GM04504 (cell line): ENCODE measurements around the gene ANKRD6.

Experiments
- DNase-seq: peaks from one replicate; pipeline ENCODE4 v3.0.0-alpha.2; 2012; ENCODE audit warnings: low read depth

Gene ANKRD6

DNA sequence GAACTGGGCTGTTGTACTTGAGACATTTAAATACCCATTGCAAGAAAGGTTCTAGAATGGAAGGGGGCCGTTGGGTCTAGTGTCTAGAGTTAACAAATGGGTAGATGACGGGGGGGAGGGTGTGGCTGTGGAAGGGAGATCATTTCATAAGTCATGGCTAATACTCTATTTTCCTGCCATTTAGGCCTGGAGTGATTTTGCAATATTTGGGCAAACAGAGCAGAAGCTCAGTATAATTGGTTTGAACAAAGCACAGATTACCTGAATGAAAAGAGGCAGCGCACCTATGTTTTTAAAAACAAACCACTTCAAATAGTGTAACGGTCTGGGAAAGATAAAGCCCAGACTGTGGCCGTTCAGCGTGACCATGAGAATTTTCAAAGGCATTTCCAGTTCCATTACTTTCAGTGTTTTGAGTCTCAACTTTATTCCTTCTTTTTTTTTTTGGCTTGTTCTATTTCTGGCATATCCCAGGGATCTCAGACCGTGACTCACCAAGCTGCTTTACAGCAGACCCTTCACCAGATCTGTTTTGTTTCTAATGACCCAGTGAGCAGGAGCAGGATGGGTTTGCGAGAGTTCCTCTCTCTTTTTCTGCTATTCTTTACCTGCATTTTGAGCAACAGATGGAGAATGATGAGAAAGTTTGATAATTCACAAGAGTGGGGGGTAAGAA lies 131.9 kb downstream of the ANKRD6 start:
- no peak for DNase-seq

- no peak for DNase-seq
These were observed 133.3 kb downstream of the ANKRD6 start for GRCh38 chr6:89566008-89566800.

GRCh38 chr6:89566930-89567629 lies 134.1 kb downstream of the ANKRD6 start:
- no peak for DNase-seq

DNA sequence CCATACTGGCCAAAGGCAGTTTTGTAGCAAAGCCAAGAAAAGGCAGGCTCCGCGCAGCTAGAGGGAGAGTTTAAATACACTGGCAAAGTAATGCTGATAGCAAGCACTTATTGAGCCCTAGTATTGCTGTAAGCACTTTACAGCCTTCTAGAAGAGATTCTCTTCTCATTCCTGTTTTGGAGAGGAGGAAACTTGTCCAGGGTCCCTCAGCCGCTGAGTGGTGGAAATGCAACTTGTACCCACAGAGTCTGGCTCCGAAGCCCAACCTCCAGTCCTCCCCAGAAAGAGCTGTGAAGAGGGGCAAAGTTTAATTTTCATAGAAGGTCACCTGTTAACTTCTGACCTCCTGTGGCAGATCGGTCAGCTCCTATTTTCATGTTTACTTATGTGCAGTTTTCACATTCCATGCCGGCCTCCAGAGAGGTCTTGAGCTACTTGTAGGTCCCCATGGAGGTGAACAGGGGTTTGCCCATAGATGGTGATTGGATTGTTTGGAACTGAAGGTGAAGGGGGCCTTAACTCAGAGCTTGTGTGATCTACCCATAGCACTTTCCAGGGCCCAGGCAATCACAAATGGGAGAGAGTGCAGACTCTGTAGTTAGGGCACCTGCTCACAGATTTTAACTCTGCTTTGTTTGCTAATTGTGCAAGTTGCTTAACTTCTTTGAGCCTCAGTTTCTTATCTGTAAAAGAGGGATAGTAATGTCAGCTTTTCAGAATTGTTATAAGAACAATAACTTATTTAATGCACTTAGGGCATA lies 134.9 kb downstream of the ANKRD6 start:
- no peak for DNase-seq

- no peak for DNase-seq
These were observed 142.1 kb downstream of the ANKRD6 start for GRCh38 chr6:89574910-89575561.

- DNase-seq: no peak
These were observed 142.6 kb downstream of the ANKRD6 start for GRCh38 chr6:89575562-89575960.

DNA sequence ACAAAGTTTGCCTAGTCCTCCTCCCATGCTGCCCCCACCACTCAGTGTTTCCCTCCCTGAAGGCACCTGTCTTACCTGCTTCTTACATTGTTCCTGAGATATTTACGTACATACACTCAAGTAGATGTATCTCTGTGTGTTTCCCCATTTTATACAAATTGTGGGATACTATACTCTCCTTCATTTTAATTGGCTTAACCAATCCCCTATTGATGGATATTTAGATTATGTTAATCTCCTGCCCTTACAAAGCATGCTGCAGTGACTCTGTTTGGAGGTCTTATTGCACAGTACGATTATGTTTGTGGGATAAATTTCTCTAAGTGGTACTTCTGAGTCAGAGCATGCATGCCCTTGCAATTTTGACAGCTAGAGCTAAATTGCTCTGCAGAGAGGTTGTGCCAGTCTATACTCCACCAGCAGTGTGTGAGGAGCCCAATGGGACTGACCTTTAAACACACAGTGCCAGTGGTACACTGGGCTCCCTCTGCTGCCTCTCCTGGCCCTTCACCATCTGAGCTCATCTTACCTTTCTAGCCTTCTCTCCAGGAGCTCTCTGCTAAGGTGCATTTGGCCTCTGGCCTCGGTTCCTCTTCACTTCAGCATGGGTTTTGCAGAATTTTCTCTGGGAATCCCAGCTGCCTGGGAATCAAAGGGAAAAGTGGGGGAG lies 148.2 kb downstream of the ANKRD6 start:
- no peak for DNase-seq

- DNase-seq: no peak
These were observed 148.7 kb downstream of the ANKRD6 start for GRCh38 chr6:89581689-89582088.

GRCh38 chr6:89582669-89583325 lies 149.8 kb downstream of the ANKRD6 start:
- DNase-seq: no peak

DNA sequence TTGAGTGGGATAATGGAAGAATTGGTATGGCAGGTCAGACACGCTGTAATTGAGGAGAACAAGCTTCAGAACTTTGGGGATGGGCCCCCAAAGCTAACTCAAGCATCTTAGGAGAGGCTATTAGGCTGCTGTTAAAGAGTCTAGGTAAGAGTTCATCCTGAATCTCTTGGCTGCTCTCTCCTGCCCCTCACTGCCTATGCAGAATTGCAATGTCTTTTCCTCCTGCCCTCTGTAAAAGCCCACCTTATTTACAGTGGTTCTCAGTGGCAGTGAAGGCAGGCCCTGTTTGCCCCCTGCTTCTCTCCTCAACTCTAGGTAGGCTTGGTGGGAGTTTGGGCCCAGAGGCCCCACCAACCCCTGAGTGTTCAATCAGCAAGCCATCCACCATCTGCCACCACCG lies 150.6 kb downstream of the ANKRD6 start:
- DNase-seq: no peak

- DNase-seq: no peak
These were observed 151.6 kb downstream of the ANKRD6 start for GRCh38 chr6:89584539-89584938.

DNA sequence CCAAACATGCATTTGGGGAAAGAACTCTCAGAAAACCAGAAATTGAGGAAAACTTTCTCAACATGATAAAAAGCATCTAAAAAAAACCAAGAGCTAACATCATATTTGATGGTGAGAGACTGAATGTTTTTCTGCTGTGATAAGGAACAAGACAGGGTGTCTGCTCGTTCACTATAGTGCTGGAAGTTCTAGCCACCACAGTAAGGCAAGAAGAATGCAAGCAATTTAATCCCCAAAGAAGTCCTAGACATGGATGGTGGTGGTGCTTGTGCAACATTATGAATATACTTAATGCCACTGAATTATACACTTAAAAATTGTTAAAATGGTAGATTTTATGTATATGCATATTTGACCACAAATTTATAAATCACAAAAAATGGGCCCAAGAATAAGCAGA lies 152.2 kb downstream of the ANKRD6 start:
- DNase-seq: no peak

GRCh38 chr6:89589297-89590025 lies 156.5 kb downstream of the ANKRD6 start:
- no peak for DNase-seq

DNA sequence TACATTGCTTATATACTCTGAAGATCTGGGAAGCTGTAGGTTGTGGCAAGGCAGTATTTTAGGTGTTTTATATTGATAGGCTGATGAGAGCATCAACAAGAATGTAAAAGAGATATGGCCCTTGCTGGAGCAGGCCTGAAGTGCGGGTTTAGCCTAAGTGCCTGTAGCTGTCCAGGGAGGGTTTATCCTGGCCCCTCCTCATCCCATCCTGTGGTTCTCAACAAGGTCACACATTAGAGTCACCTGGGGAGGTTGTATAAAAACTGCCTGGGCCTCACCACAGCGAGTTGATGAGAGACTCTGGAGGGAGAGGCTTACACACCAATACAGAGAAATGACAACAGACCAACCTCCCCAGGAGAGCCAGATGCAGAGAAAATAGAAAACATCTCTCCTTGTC lies 157.2 kb downstream of the ANKRD6 start:
- no peak for DNase-seq

GRCh38 chr6:89591745-89592144 lies 158.8 kb downstream of the ANKRD6 start:
- DNase-seq: no peak

GRCh38 chr6:89596056-89596455 lies 163.1 kb downstream of the ANKRD6 start:
- DNase-seq: no peak

DNA sequence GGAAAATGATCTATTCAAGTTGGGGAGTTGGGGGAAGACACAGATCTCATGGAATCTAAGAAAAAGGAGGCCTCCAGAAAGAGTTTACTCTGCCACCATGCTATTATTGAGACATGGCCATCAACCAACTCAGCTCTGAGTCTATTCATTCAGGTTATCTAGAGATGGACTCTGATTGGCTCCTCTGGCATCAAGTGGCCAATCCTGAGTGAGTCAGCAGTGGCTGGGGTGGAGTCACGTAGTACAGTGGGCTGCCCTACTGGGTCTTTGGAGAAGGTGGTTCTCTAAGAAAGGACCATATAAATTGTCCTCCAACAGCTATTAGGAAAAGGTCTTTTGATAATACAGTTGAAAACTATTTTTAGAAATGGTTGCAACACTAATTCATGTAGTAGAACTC lies 163.5 kb downstream of the ANKRD6 start:
- no peak for DNase-seq

DNA sequence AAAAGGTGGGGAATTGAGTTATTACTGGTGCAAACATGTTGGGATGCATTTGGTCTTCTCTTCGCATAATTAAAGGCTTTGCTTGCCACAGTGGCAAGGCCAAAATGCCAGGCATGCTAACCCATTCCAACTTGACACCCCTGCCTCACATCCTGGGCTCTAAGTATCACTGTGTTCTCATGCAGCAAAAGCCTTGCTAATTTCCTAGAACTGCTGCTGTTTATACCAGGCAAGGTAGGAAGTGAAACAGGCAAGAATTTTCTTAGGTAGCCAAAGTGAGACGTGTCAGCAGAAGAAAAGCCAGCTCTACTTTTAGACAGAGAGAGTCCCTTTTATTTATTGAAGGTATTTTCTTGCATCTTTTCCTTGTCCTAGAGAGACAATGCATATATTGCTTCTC lies 164.4 kb downstream of the ANKRD6 start:
- DNase-seq: no peak

DNA sequence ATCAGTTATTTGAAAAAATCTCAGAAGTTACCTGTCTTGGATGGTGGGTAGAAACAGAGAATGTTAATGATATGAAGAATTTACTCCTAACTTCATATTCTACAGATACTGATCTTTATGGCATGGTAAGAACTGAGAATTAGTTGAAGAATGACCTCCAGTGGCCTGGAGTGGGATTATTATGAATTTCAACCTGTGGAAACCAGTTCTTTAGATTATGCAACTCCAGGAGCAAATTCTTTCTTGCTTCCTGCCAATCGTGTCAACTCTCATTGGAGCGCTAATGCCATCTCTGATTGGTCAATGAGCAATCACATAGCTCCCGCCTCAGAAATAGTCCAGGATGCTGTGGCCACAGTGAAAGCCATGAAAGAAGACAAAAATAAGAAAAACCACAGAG lies 165.0 kb downstream of the ANKRD6 start:
- DNase-seq: no peak

DNA sequence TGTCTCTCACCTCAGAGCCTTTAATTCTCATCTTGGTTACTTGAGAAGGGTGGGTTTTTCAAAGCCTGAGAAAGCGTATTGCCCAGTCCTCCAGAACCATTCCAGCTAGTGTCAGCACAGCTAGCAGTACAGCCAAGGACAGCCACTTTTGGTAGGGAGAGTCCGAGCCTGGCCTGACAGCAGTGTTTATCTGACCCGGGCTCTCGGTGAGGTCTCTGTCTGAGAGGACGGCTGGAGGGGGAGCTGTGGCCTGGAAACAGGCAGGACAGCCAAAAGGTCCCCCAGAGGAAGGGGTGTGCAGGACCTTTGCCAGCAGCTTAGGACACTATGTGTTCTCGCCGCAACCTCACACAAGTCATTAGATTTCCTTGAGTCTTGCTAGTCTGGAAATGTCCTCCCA lies 166.8 kb downstream of the ANKRD6 start:
- DNase-seq: no peak
